K562 (cell line): ENCODE results near the gene MPI. TPM values are rescaled to one million over a fixed set of nuclear protein-coding genes. Genes with fewer than 3 reads are reported as not detected.

Experiments used
- ATAC-seq: fragments of 200-7000 bp; cut with Tn5 transposase; 3 replicates; pipeline ENCODE4 v1.9.1; 2020; ENCODE audit warnings: moderate library complexity
- BruUV-seq: library from RNA; stranded (reverse); fragments of 400-500 nt; replicated peaks from 2 replicates; lab custom pipeline; 2021; lab: Mats Ljungman, UMichigan
- CTCF ChIA-PET: fragments of 300-600 bp; formaldehyde crosslinking; extraction: SDS; loops from one replicate; lab custom pipeline; 2021; ENCODE audit warnings: low intra/inter-chr PET ratio; lab: Yijun Ruan, JAX
- POLR2A ChIA-PET: fragments of 300-600, 350-650 bp; sonication (Branson Sonifier 250); formaldehyde crosslinking; extraction: SDS; loops from one replicate; lab custom pipeline; 2021; ENCODE audit warnings: antibody characterized with exemption, inconsistent platforms; lab: Yijun Ruan, JAX
- DNase-seq, 4 experiments: peaks; one replicate each; pipeline versions ENCODE4 v3.0.0 to v3.0.0-alpha.2; 2011 to 2018; ENCODE audit warnings: low spot score in 3 of 4, mixed read lengths in 3 of 4; ENCODE audit errors: extremely low read depth in 1 of 4
- FAIRE-seq: peaks from 2 replicates; lab custom pipeline; 2011; peaks lifted over from hg19 to GRCh38; lab: Jason Lieb, UNC
- H2AFZ ChIP-seq: 2 replicates; pipeline ENCODE4 v1.6.0; 2011; ENCODE audit warnings: low read depth, low read length, control low read depth, inconsistent platforms
- H3K27ac ChIP-seq: fragments of 200-600 bp; 3 replicates; pipeline ENCODE4 v1.8.0; 2011; ENCODE audit warnings: low read depth, mild to moderate bottlenecking, control low read depth, inconsistent platforms, low read length, moderate library complexity, mixed read lengths; ENCODE audit errors: extremely low read depth
- H3K27me3 ChIP-seq, 2 experiments: fragments of 300-600 bp in 1 of 2; 2 replicates in 1 of 2; 3 replicates in 1 of 2; pipeline versions ENCODE4 v1.6.0 to v1.8.0; 2011; ENCODE audit warnings: inconsistent platforms in 2 of 2, low read length in 2 of 2, mild to moderate bottlenecking in 1 of 2, mixed read lengths in 1 of 2, moderate library complexity in 1 of 2; ENCODE audit not compliant: control insufficient read depth in 2 of 2, insufficient read depth in 2 of 2
- H3K36me3 ChIP-seq: fragments of 300-600 bp; 3 replicates; pipeline ENCODE4 v1.8.0; 2011; ENCODE audit warnings: mild to moderate bottlenecking, low read length, inconsistent platforms; ENCODE audit not compliant: control insufficient read depth, insufficient read depth
- H3K4me1 ChIP-seq, 2 experiments: fragments of 200-600 bp in 1 of 2; replicated peaks in 1 of 2; 2 replicates in 1 of 2; 3 replicates in 1 of 2; pipeline versions ENCODE4 v1.5.1 to v1.8.0; 2011; ENCODE audit warnings: inconsistent platforms in 2 of 2, low read length in 2 of 2, mild to moderate bottlenecking in 1 of 2, mixed read lengths in 1 of 2, moderate library complexity in 1 of 2; ENCODE audit not compliant: control insufficient read depth in 2 of 2, insufficient read depth in 2 of 2
- H3K4me2 ChIP-seq: 2 replicates; pipeline ENCODE4 v1.6.1; 2011; ENCODE audit warnings: low read length, control low read depth, inconsistent platforms, mixed read lengths; ENCODE audit not compliant: insufficient read depth
- H3K4me3 ChIP-seq: fragments of 200-600 bp; sonication (generic), shearing (Covaris generic); 2 replicates; pipeline ENCODE4 v1.5.1; 2016; ENCODE audit warnings: control low read depth, inconsistent platforms
- H3K79me2 ChIP-seq: fragments of 200-600 bp; 3 replicates; pipeline ENCODE4 v1.8.0; 2011; ENCODE audit warnings: low read length, inconsistent platforms; ENCODE audit not compliant: control insufficient read depth, insufficient read depth
- H3K9ac ChIP-seq, 2 experiments: 2 replicates each; pipeline versions ENCODE4 v1.6.0 to v1.6.1; 2011; ENCODE audit warnings: low read depth in 2 of 2, low read length in 2 of 2, control low read depth in 1 of 2, inconsistent platforms in 1 of 2, mild to moderate bottlenecking in 1 of 2, mixed read lengths in 1 of 2; ENCODE audit not compliant: insufficient read depth in 1 of 2
- H3K9me1 ChIP-seq: one replicate; pipeline ENCODE4 v1.6.0; 2011; ENCODE audit warnings: inconsistent platforms, mild to moderate bottlenecking, low read length, moderate library complexity; ENCODE audit not compliant: control insufficient read depth, insufficient read depth
- H3K9me3 ChIP-seq: replicated peaks from 2 replicates; pipeline ENCODE4 v1.5.1; 2011; ENCODE audit warnings: low read depth, low read length, inconsistent platforms; ENCODE audit not compliant: control insufficient read depth, insufficient read depth
- H4K20me1 ChIP-seq: replicated peaks from 2 replicates; pipeline ENCODE4 v1.6.1; 2011; ENCODE audit warnings: low read length, inconsistent platforms, mixed read lengths; ENCODE audit not compliant: control insufficient read depth, insufficient read depth
- ARHGAP35 ChIP-seq: fragments of 450-650 bp; IDR thresholded peaks from 2 replicates; pipeline ENCODE4 v1.6.1; 2018; ENCODE audit not compliant: partially characterized antibody
- FOXA3 ChIP-seq, 2 experiments: fragments of 450-650 bp in 1 of 2; sonication (generic) in 1 of 2; formaldehyde crosslinking; IDR thresholded peaks in 1 of 2; conservative IDR thresholded peaks in 1 of 2; 2 replicates each; pipeline versions ENCODE4 v1.4.0 to v1.8.0; 2020 to 2022; ENCODE audit warnings: mild to moderate bottlenecking in 2 of 2, missing genetic modification reagents in 1 of 2
- GATAD2B ChIP-seq: fragments of 450-650 bp; IDR thresholded peaks from 2 replicates; pipeline ENCODE4 v1.6.1; 2017; ENCODE audit warnings: mild to moderate bottlenecking, borderline replicate concordance
- HMGN3 ChIP-seq: IDR thresholded peaks from 2 replicates; pipeline ENCODE4 v1.6.1; 2011; ENCODE audit warnings: borderline replicate concordance, low read depth, mild to moderate bottlenecking, mixed read lengths, low read length; ENCODE audit not compliant: insufficient read length; ENCODE audit errors: extremely low read depth
- IFI16 ChIP-seq: fragments of 250-450 bp; sonication (Bioruptor Pico); IDR thresholded peaks from 2 replicates; pipeline ENCODE4 v2.1.2; 2022; ENCODE audit warnings: mild to moderate bottlenecking, inconsistent platforms
- KDM4B ChIP-seq, 2 experiments: fragments of 450-650 bp in 1 of 2; sonication (generic) in 1 of 2; IDR thresholded peaks; 2 replicates each; pipeline ENCODE4 v1.6.1; 2016 to 2017; ENCODE audit warnings: borderline replicate concordance in 2 of 2, antibody characterized with exemption in 1 of 2, low read depth in 1 of 2, mild to moderate bottlenecking in 1 of 2
- LCOR ChIP-seq: sonication (generic); formaldehyde crosslinking; IDR thresholded peaks from 2 replicates; pipeline ENCODE4 v1.8.0; 2022; ENCODE audit warnings: mild to moderate bottlenecking, missing genetic modification reagents
- NFATC3 ChIP-seq: fragments of 450-650 bp; IDR thresholded peaks from 2 replicates; pipeline ENCODE4 v1.6.1; 2017; ENCODE audit warnings: mild to moderate bottlenecking
- RBM25 ChIP-seq: fragments of 200-400 bp; formaldehyde crosslinking; IDR thresholded peaks from 2 replicates; pipeline ENCODE4 v1.6.1; 2018; ENCODE audit warnings: low read length, low read depth, moderate library complexity; ENCODE audit not compliant: severe bottlenecking
- SMARCA5 ChIP-seq: fragments of 450-650 bp; IDR thresholded peaks from 2 replicates; pipeline ENCODE4 v1.6.1; 2016
- SRF ChIP-seq, 2 experiments: fragments of 250-450, 450-650 bp in 1 of 2; sonication (Bioruptor Pico) in 1 of 2; sonication (generic) in 1 of 2; formaldehyde crosslinking; IDR thresholded peaks; 2 replicates each; pipeline versions ENCODE4 v1.5.0 to v1.5.1; 2020 to 2022; ENCODE audit warnings: mild to moderate bottlenecking in 1 of 2, missing genetic modification reagents in 1 of 2
- TEAD2 ChIP-seq: fragments of 450-650 bp; IDR thresholded peaks from 2 replicates; pipeline ENCODE4 v1.6.1; 2016; ENCODE audit warnings: missing genetic modification characterization, control low read depth, missing compliant biosample characterization
- TRIM24 ChIP-seq, 2 experiments: fragments of 450-650 bp; IDR thresholded peaks; 2 replicates each; pipeline ENCODE4 v1.6.1; 2016
- ZFPM2 ChIP-seq: fragments of 250-450 bp; sonication (Bioruptor Pico); IDR thresholded peaks from 2 replicates; pipeline ENCODE4 v1.5.1; 2022; ENCODE audit warnings: mild to moderate bottlenecking
- ZNF232 ChIP-seq: sonication (generic); formaldehyde crosslinking; IDR thresholded peaks from 2 replicates; pipeline ENCODE4 v1.8.0; 2022; ENCODE audit warnings: mild to moderate bottlenecking, missing genetic modification reagents
- ZNF444 ChIP-seq: fragments of 250-450 bp; sonication (Bioruptor Pico); IDR thresholded peaks from 2 replicates; pipeline ENCODE4 v1.4.0; 2020; ENCODE audit warnings: mild to moderate bottlenecking, moderate library complexity
- WGBS: fragments of 100-300 bp; shearing (Covaris generic); methylation state at CpG from one replicate; pipeline ENCODE4 v1.1.6; 2016; ENCODE audit warnings: low coverage, mixed read lengths; ENCODE audit not compliant: insufficient coverage; ENCODE audit errors: missing lambda C conversion rate; 5-methylcytosine and 5-hydroxymethylcytosine counted together
- in situ Hi-C: fragments of 300-500 bp; cut with MboI; formaldehyde crosslinking; loops from 4 replicates; pipeline ENCODE4 v1.15.0; 2018; ENCODE audit warnings: inconsistent platforms, mixed read lengths
- intact Hi-C: fragments of 100-400 bp; cut with micrococcal nuclease; formaldehyde crosslinking; loops from 2 replicates; pipeline ENCODE4 v1.14.2; 2022
- polyA plus RNA-seq, 8 experiments: library from polyadenylated mRNA; depleted of rRNA in 4 of 8; stranded (reverse) in 5 of 8; unstranded in 3 of 8; fragments of >200 nt; fragmentation: Nextera tagmentation in 2 of 8; fragmentation: Illumina TruSeq in 1 of 8; extraction: Ambion mirVana in 2 of 8; extraction: Trizol in 1 of 8; gene quantifications; 2 replicates each; pipeline versions ENCODE4 v1.2.1 to v1.2.3, GENCODE V29; 2011 to 2014; ENCODE audit warnings: inconsistent platforms in 1 of 8, missing spikeins in 1 of 8
- total RNA-seq, 7 experiments: library from RNA; depleted of rRNA in 6 of 7; stranded (reverse); fragments of >200 nt in 6 of 7; fragmentation: Illumina TruSeq in 2 of 7; extraction: Trizol in 2 of 7; gene quantifications; 2 replicates each; pipeline versions ENCODE4 v1.2.1 to v1.2.3, GENCODE V29; 2011 to 2021; ENCODE audit warnings: low replicate concordance in 1 of 7
- TF ChIP-seq, protein P1 (sequence below): IDR thresholded peaks from 2 replicates; pipeline ENCODE4 v1.6.1; 2014; ENCODE audit warnings: antibody characterized with exemption
- TF ChIP-seq, protein P2 (sequence below): fragments of 250-450 bp; sonication (Bioruptor Pico); IDR thresholded peaks from 2 replicates; pipeline ENCODE4 v1.5.0; 2021
- TF ChIP-seq, protein P3 (sequence below): fragments of 200-800 bp; sonication (Bioruptor generic); IDR thresholded peaks from 2 replicates; pipeline ENCODE4 v1.6.1; 2017; ENCODE audit warnings: missing genetic modification characterization, missing compliant biosample characterization
- TF ChIP-seq, protein P4 (sequence below): fragments of 450-650 bp; IDR thresholded peaks from 2 replicates; pipeline ENCODE4 v1.6.1; 2017; ENCODE audit warnings: mild to moderate bottlenecking, moderate library complexity

Gene MPI
- total and polyA plus RNA-seq, 9 of the 15 experiments (the other 6 are each of a cell fraction or from before 2014, with no cell fraction given) = 30.7 to 105 (median 40.5) TPM

DNA sequence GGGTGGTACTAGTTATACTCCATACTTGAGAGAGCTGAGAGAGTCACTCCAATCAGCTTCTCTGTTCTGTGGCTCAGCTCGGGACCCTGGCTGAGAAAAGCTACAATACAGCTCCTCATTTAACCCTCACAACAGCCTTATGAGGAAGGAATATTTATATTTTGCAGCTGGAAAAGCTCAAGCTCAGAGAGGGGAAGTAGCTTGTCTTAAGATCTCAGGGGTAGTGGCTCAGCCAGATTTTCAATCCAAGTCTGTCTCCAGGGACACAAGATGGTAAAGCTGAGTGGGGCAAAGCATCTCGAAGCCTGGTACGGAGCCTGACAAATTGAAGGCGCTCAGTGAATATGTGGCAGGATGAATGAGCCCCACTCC, 31.5 kb upstream of the MPI start:
- in situ Hi-C loops (no loop called here), intact Hi-C loops (no loop called here)
- TF ChIP-seq SRF (CRISPR knock-in tag; IDR thresholded peaks at IDR 0.05) (no peak), ZNF232 (CRISPR knock-in tag) (no peak), ZNF444 (CRISPR knock-in tag) (no peak), TRIM24 (IDR thresholded peaks at IDR 0.05) (no peak), ZFPM2 (CRISPR knock-in tag) (no peak), GATAD2B (no peak), KDM4B (IDR thresholded peaks at IDR 0.05; ENCODE audit: borderline replicate concordance in 2 of 2, low read depth in 1 of 2) (no peak), TEAD2 (tag) (no peak), NFATC3 (no peak), ARHGAP35 (no peak), IFI16 (CRISPR knock-in tag) (no peak), SMARCA5 (no peak), FOXA3 (CRISPR knock-in tag; conservative IDR thresholded peaks at IDR 0.05 in 1 of 2, IDR thresholded peaks at IDR 0.05 in 1 of 2) (no peak), LCOR (no peak), RBM25 (no peak), HMGN3 (no peak)
- TF ChIP-seq, protein P1, sequence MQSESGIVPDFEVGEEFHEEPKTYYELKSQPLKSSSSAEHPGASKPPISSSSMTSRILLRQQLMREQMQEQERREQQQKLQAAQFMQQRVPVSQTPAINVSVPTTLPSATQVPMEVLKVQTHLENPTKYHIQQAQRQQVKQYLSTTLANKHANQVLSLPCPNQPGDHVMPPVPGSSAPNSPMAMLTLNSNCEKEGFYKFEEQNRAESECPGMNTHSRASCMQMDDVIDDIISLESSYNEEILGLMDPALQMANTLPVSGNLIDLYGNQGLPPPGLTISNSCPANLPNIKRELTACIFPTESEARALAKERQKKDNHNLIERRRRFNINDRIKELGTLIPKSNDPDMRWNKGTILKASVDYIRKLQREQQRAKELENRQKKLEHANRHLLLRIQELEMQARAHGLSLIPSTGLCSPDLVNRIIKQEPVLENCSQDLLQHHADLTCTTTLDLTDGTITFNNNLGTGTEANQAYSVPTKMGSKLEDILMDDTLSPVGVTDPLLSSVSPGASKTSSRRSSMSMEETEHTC = no peak
- TF ChIP-seq, protein P2, sequence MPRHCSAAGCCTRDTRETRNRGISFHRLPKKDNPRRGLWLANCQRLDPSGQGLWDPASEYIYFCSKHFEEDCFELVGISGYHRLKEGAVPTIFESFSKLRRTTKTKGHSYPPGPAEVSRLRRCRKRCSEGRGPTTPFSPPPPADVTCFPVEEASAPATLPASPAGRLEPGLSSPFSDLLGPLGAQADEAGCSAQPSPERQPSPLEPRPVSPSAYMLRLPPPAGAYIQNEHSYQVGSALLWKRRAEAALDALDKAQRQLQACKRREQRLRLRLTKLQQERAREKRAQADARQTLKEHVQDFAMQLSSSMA (CRISPR knock-in tag) = no peak
- TF ChIP-seq, protein P3, sequence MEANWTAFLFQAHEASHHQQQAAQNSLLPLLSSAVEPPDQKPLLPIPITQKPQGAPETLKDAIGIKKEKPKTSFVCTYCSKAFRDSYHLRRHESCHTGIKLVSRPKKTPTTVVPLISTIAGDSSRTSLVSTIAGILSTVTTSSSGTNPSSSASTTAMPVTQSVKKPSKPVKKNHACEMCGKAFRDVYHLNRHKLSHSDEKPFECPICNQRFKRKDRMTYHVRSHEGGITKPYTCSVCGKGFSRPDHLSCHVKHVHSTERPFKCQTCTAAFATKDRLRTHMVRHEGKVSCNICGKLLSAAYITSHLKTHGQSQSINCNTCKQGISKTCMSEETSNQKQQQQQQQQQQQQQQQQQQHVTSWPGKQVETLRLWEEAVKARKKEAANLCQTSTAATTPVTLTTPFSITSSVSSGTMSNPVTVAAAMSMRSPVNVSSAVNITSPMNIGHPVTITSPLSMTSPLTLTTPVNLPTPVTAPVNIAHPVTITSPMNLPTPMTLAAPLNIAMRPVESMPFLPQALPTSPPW (CRISPR knock-in tag) = no peak
- TF ChIP-seq, protein P4, sequence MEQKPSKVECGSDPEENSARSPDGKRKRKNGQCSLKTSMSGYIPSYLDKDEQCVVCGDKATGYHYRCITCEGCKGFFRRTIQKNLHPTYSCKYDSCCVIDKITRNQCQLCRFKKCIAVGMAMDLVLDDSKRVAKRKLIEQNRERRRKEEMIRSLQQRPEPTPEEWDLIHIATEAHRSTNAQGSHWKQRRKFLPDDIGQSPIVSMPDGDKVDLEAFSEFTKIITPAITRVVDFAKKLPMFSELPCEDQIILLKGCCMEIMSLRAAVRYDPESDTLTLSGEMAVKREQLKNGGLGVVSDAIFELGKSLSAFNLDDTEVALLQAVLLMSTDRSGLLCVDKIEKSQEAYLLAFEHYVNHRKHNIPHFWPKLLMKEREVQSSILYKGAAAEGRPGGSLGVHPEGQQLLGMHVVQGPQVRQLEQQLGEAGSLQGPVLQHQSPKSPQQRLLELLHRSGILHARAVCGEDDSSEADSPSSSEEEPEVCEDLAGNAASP = no peak
- ChIA-PET POLR2A (interaction anchor here (1.0 to 1.6 kb wide), 5 partner anchors 8 to 17 kb away, joined by 4 to 6 read pairs (median 5); no protein-coding TSS in a partner anchor), CTCF (no interaction called here)
- H3K9me3 ChIP-seq = no peaks in the 10 kb centered on the region
- BruUV-seq = no TSS peak
- H3K27ac ChIP-seq = no peak overlapping the region
- no peaks in the 10 kb centered on the region for H3K27me3 ChIP-seq
- no peak overlapping the region for H2AFZ ChIP-seq
- no peak for ATAC-seq
- peaks cover 13% of the 10 kb centered on the region for H4K20me1 ChIP-seq
- H3K4me3 ChIP-seq = no peak overlapping the region
- H3K9me1 ChIP-seq = peaks cover under 1% of the 10 kb centered on the region
- no peak for FAIRE-seq
- H3K4me2 ChIP-seq = no peak overlapping the region
- H3K4me1 ChIP-seq = peaks cover 8 to 9% of the 10 kb centered on the region in 2 experiments; a peak in 4 of 5 replicates
- 88% methylated on average over 4 of the region's 4 CpGs for WGBS
- H3K9ac ChIP-seq = no peak overlapping the region
- peaks cover 22% of the 10 kb centered on the region for H3K36me3 ChIP-seq
- DNase-seq = no peak
- H3K79me2 ChIP-seq = peaks cover 13% of the 10 kb centered on the region; the same call in 2 of the 3 replicates
